ENCODE results near the gene OR4K1.
"Not testable (repeated sequence)": the region's sequence is repeated elsewhere in the genome, so short reads cannot be mapped to it uniquely, and the experiment has no call there.

OR4K1 gene

GRCh38 chr14:19917955-19918518 is 12.7 kb upstream of the OR4K1 start:
- no peak for DNase-seq (ENCODE audit: low read depth)
- H3K4me3 ChIP-seq (ENCODE audit: low read depth, low read length): no peak overlapping the region
- TF ChIP-seq, protein P1, sequence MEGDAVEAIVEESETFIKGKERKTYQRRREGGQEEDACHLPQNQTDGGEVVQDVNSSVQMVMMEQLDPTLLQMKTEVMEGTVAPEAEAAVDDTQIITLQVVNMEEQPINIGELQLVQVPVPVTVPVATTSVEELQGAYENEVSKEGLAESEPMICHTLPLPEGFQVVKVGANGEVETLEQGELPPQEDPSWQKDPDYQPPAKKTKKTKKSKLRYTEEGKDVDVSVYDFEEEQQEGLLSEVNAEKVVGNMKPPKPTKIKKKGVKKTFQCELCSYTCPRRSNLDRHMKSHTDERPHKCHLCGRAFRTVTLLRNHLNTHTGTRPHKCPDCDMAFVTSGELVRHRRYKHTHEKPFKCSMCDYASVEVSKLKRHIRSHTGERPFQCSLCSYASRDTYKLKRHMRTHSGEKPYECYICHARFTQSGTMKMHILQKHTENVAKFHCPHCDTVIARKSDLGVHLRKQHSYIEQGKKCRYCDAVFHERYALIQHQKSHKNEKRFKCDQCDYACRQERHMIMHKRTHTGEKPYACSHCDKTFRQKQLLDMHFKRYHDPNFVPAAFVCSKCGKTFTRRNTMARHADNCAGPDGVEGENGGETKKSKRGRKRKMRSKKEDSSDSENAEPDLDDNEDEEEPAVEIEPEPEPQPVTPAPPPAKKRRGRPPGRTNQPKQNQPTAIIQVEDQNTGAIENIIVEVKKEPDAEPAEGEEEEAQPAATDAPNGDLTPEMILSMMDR (conservative IDR thresholded peaks at IDR 0.05; ENCODE audit: low read depth, low read length): no peak

DNA sequence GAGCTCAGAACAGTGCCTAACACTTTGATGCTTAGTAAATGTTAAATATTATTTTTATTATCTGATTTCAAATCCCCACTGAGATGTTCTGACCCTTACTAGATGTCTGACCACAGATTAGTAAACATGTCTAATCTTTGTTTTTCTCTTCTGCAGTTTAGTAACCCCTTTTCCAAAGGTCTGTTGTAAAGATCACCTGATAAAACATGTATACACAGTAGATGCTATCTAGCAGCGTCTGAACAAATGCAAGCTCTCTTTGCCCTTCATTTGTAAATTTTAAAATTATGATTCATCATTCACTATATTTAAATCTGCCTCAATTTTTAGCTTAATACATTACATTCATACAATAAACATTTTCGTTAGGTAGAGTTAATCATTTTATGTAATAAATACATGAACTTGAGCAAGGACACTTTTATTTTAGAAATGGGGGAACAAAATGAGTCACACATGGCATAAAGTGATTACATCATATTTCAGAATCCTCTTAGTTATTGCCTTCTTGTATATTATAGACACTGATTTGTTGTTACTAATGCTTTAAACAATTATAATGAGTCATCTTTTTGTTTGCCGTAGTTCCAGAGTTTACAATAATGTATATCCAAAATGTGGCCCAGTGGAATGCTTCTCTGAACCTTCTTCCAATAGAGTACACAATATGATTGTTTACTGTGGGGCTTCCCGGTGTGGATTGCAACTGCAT is 12.0 kb upstream of the OR4K1 start:
- DNase-seq (ENCODE audit: low read depth): no peak
- TF ChIP-seq, protein P1 (conservative IDR thresholded peaks at IDR 0.05; ENCODE audit: low read depth, low read length): no peak
- no peak overlapping the region for H3K4me3 ChIP-seq (ENCODE audit: low read depth, low read length)

- DNase-seq (ENCODE audit: low read depth): no peak
- no peak within 1 kb of the TSS for H3K4me3 ChIP-seq (ENCODE audit: low read depth, low read length)
- TF ChIP-seq, protein P1 (conservative IDR thresholded peaks at IDR 0.05; ENCODE audit: low read depth, low read length): no peak
Measured at GRCh38 chr14:19920021-19920657, 10.6 kb upstream of the OR4K1 start, which contains the start of gene OR4K5. OR4K5 (plus strand) TSS chr14:19920607; CDS start chr14:19920607, 0 bp downstream.

GRCh38 chr14:19941668-19942067 is 11.0 kb downstream of the OR4K1 start:
- no peak overlapping the region for H3K4me3 ChIP-seq (ENCODE audit: low read depth, low read length)
- TF ChIP-seq, protein P1 (conservative IDR thresholded peaks at IDR 0.05; ENCODE audit: low read depth, low read length): no peak
- no peak for DNase-seq (ENCODE audit: low read depth)

DNA sequence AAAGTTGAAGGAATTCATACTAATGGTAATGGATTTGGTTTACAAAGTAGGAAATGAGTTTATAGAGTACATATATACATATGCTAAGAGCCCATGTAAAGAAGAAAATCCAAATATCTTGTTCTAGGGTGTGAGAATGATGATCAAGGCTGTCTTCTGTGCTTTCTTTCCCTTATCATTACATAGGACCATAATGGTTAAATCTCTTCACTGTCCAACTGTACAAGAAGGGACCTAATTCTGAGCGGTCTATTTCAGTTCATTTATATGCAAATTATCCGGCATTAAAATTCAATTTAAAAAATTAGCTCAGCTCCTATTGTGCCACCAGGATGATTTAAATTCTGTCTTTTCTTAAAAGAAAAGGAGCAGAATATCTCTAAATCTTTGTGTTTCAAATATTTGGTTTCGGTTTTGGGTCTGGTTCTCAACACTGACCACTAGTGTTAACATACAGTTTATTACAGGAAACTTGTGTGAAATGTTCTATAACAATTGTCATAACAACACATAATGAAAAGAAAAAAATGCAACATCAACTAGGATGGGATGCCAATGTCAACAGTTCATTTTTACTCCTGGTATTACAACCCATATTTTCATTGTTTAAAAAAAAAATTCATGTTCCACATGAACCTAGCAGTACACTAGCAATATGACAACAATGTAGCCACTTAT is 16.8 kb downstream of the OR4K1 start:
- TF ChIP-seq, protein P1 (conservative IDR thresholded peaks at IDR 0.05; ENCODE audit: low read depth, low read length): no peak
- no peak overlapping the region for H3K4me3 ChIP-seq (ENCODE audit: low read depth, low read length)
- no peak for DNase-seq (ENCODE audit: low read depth)

GRCh38 chr14:19949218-19949617 is 18.5 kb downstream of the OR4K1 start:
- TF ChIP-seq, protein P1 (conservative IDR thresholded peaks at IDR 0.05; ENCODE audit: low read depth, low read length): no peak

DNA sequence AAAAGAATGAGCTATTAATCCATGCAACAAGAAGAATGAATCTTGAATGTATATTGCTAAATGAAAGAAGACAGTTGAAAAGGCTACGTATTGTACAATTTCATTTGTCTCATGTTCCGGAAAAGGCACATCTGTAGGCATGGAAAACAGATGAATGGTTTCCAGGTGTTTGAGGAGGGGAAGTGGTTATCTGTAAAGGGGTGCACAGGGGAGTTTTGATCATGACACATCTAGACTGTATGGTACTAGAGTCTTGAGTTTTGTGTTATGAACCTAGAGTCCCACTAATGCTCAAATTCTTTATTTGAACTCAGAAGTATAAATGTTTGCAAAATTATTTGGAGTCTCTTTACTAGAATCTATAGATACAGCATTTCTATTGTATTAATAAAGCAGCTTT is 39.0 kb downstream of the OR4K1 start:
- not testable (repeated sequence) for DNase-seq (ENCODE audit: low read depth); H3K4me3 ChIP-seq (ENCODE audit: low read depth, low read length)

More at GRCh38 chr14:19949218-19949617, 18.5 kb downstream of the OR4K1 start:
- no peak overlapping the region for H3K4me3 ChIP-seq (ENCODE audit: low read depth, low read length)
- no peak for DNase-seq (ENCODE audit: low read depth)
